KBM-7 (cell line): ENCODE data around the gene CDKN2AIPNL.

Experiments
- DNase-seq: peaks from one replicate; pipeline ENCODE4 v3.0.0-alpha.2; 2015
- in situ Hi-C: fragments of 300-500 bp; cut with MboI; formaldehyde crosslinking; loops from 2 replicates; pipeline ENCODE4 v1.14.3; 2020; ENCODE audit warnings: low sequenced_read_pairs, low pct_unique_long_range_greater_than_20kb, mixed read lengths

The CDKN2AIPNL gene

DNA sequence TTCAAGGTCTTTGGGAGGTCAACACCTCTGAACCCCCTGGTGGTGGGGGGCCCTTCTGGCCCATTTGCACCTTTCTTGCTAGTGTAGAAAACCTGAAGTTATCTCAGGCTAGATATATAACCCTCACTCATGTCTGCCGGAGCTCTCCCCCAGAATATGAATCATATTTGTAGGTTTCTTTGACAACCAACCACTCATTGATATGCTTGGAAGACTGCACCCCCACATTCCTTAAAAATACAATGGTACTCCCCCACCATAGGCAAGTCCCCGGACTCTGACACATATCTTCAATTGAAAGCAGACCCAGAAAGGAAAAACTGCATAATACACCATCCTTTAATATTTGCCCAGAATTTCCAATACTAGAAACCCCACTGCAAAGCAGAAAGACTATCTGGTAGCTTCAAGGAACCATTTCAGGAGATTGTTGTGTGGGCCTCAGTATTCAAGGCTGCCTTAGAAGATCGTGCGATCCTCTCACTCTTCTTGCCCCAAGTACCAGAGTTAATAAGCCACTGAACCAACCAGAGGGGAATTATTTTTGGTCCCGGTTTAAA, 41.3 kb downstream of the CDKN2AIPNL start:
- no peak for DNase-seq
- in situ Hi-C loops = no loop called here

DNA sequence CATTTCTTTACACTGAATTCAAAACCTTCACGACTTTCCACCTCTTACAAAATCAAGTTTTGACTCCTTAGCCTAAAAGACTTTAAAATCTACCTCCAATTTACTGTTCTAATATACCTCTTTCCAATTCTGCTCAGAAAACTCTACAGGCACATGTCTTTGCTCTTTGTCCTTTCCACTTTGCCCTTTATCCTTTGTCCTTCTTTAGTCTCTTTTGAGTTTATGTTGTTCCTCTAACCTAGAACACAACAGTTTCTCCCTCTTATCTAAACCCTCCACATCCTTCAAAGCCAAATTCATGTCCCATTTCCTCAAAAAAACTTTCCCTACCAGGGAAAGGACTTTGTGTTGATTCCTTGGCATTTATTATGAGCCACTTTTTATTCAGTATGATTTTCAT, 46.1 kb downstream of the CDKN2AIPNL start:
- DNase-seq = no peak
- in situ Hi-C loops = no loop called here

DNA sequence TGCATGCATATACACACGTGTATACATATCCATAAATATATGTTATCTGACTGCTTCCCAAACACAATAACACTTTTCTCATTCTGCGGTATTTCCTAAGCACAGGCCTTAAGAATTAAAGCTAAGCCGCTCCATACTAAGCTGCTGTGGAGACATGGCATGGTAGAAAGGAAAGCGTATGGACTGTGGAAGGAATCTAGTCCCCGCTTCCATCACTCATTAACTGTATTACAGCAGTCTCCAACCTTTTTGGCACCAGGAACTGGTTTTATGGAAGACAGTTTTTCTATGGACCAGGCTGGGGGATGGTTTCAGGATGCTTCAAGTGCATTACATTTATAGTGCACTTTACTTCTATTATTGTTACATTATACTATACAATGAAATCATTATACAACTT, 56.0 kb downstream of the CDKN2AIPNL start:
- DNase-seq = no peak
- in situ Hi-C loops = no loop called here
